Endothelial cell of umbilical vein (primary cell): ENCODE data around the gene MCM8.

Source experiments
- EZH2 ChIP-seq: IDR thresholded peaks from 2 replicates; pipeline ENCODE4 v1.6.1; 2012; ENCODE audit warnings: borderline replicate concordance, low read depth, mild to moderate bottlenecking, moderate library complexity, low read length, inconsistent platforms; ENCODE audit not compliant: severe bottlenecking
- FOS ChIP-seq: IDR thresholded peaks from 2 replicates; pipeline ENCODE4 v1.6.1; 2011; ENCODE audit warnings: mild to moderate bottlenecking, low read length, moderate library complexity, borderline replicate concordance; ENCODE audit not compliant: insufficient read depth
- GATA2 ChIP-seq: IDR thresholded peaks from 2 replicates; pipeline ENCODE4 v1.7.0; 2011; ENCODE audit warnings: low read depth, mild to moderate bottlenecking, moderate library complexity, mixed read lengths, low read length; ENCODE audit not compliant: insufficient read length, insufficient read depth
- JUN ChIP-seq: IDR thresholded peaks from 2 replicates; pipeline ENCODE4 v1.6.1; 2011; ENCODE audit warnings: borderline replicate concordance, low read depth; ENCODE audit not compliant: insufficient read length, insufficient read depth
- MYC ChIP-seq: IDR thresholded peaks from one replicate; pipeline ENCODE4 v1.6.1; 2011; ENCODE audit warnings: mild to moderate bottlenecking, low read depth, low read length
- POLR2A ChIP-seq: IDR thresholded peaks from 2 replicates; pipeline ENCODE4 v1.6.1; 2012; ENCODE audit warnings: low read depth, mild to moderate bottlenecking, control low read depth, low read length
- POLR2AphosphoS5 ChIP-seq: IDR thresholded peaks from 2 replicates; pipeline ENCODE4 v1.6.1; 2012; ENCODE audit warnings: low read depth, mild to moderate bottlenecking, control low read depth, low read length, moderate library complexity; ENCODE audit not compliant: insufficient read depth
- TF ChIP-seq, protein P1 (sequence below), 2 donors: IDR thresholded peaks; 1 replicate in 1 of 2; 2 replicates in 1 of 2; pipeline ENCODE4 v1.5.1; 2011; ENCODE audit warnings: low read length in 2 of 2, mild to moderate bottlenecking in 2 of 2, moderate library complexity in 2 of 2, control low read depth in 1 of 2, inconsistent platforms in 1 of 2, low read depth in 1 of 2; ENCODE audit not compliant: insufficient read depth in 1 of 2; ENCODE audit errors: extremely low read depth in 1 of 2

DNA sequence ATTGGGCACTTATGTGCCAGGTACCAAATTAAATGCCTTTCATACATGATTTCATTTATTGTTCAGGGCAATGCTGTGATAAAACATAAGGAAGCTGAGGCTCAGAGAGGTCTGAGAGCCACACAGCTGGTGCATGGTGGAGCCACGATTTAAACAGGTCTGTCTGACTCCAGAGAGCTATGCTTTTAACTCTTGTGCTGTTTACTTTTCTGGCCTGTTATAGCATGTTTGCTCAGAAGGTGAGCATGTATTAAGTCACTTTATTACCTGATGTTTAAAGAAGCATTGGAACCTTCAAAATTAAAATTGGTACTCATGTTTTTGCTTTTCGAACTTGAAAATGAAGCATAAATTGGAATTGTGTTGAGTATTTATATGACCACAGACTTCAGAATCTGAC lies 26.8 kb downstream of the MCM8 start:
- TF ChIP-seq, protein P1, sequence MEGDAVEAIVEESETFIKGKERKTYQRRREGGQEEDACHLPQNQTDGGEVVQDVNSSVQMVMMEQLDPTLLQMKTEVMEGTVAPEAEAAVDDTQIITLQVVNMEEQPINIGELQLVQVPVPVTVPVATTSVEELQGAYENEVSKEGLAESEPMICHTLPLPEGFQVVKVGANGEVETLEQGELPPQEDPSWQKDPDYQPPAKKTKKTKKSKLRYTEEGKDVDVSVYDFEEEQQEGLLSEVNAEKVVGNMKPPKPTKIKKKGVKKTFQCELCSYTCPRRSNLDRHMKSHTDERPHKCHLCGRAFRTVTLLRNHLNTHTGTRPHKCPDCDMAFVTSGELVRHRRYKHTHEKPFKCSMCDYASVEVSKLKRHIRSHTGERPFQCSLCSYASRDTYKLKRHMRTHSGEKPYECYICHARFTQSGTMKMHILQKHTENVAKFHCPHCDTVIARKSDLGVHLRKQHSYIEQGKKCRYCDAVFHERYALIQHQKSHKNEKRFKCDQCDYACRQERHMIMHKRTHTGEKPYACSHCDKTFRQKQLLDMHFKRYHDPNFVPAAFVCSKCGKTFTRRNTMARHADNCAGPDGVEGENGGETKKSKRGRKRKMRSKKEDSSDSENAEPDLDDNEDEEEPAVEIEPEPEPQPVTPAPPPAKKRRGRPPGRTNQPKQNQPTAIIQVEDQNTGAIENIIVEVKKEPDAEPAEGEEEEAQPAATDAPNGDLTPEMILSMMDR (IDR thresholded peaks at IDR 0.05; ENCODE audit: extremely low read depth in 1 of 2, insufficient read depth in 1 of 2, low read depth in 1 of 2, low read length in 2 of 2), result no peak
- no peak for TF ChIP-seq EZH2
- no peak for TF ChIP-seq POLR2AphosphoS5
- TF ChIP-seq GATA2, result no peak
- no peak for TF ChIP-seq FOS
- no peak for TF ChIP-seq POLR2A
- TF ChIP-seq MYC, result no peak
- no peak for TF ChIP-seq JUN
